GM12878 (cell line): ENCODE results near the gene TUBGCP2. TPM values are rescaled to one million over a fixed set of nuclear protein-coding genes. Genes with fewer than 3 reads are reported as not detected.

ENCODE experiments used
- ATAC-seq: fragments of 200-7000 bp; cut with Tn5 transposase; 3 replicates; pipeline ENCODE4 v1.9.1; 2020; ENCODE audit warnings: mild to moderate bottlenecking, moderate library complexity
- BruUV-seq: library from RNA; stranded (reverse); fragments of 400-500 nt; replicated peaks from 2 replicates; lab custom pipeline; 2021; lab: Mats Ljungman, UMichigan
- CTCF ChIA-PET: fragments of 300-600 bp; sonication (Branson Sonifier 250); formaldehyde crosslinking; extraction: SDS; loops from one replicate; lab custom pipeline; 2021; ENCODE audit warnings: inconsistent platforms; lab: Yijun Ruan, JAX
- POLR2A ChIA-PET: fragments of 350-600 bp; formaldehyde crosslinking; extraction: SDS; loops from one replicate; lab custom pipeline; 2021; ENCODE audit warnings: inconsistent platforms; lab: Charles Lee
- RAD21 ChIA-PET: fragments of 300-600 bp; sonication (Branson Sonifier 250); formaldehyde crosslinking; loops from one replicate; lab custom pipeline; 2023; ENCODE audit warnings: antibody characterized with exemption; ENCODE audit not compliant: unreplicated experiment; lab: Charles Lee
- SMC1A ChIA-PET: fragments of 300-600 bp; sonication (Branson Sonifier 250); formaldehyde crosslinking; loops from one replicate; lab custom pipeline; 2023; ENCODE audit not compliant: unreplicated experiment, uncharacterized antibody; lab: Charles Lee
- DNase-seq: peaks from one replicate; pipeline ENCODE4 v3.0.0-alpha.2; 2011; ENCODE audit warnings: low read depth, low spot score
- FAIRE-seq: peaks from 3 replicates; lab custom pipeline; 2011; peaks lifted over from hg19 to GRCh38; lab: Jason Lieb, UNC
- H2AFZ ChIP-seq: 2 replicates; pipeline ENCODE4 v1.6.0; 2011; ENCODE audit warnings: low read depth, low read length, control low read depth; ENCODE audit not compliant: control insufficient read depth
- H3K27ac ChIP-seq: 2 replicates; pipeline ENCODE4 v1.5.1; 2011; ENCODE audit warnings: control low read depth; ENCODE audit not compliant: control insufficient read depth, insufficient read depth
- H3K27me3 ChIP-seq, 2 experiments: replicated peaks in 1 of 2; 2 replicates each; pipeline versions ENCODE4 v1.6.0 to v1.6.1; 2011; ENCODE audit warnings: low read length in 1 of 2; ENCODE audit not compliant: control insufficient read depth in 2 of 2, insufficient read depth in 2 of 2
- H3K36me3 ChIP-seq, 2 experiments: 2 replicates each; pipeline ENCODE4 v1.5.1; 2011; ENCODE audit warnings: low read length in 1 of 2; ENCODE audit not compliant: control insufficient read depth in 2 of 2, insufficient read depth in 2 of 2
- H3K4me1 ChIP-seq: 2 replicates; pipeline ENCODE4 v1.6.1; 2011; ENCODE audit warnings: mild to moderate bottlenecking, low read length, moderate library complexity, mixed read lengths; ENCODE audit not compliant: control insufficient read depth, insufficient read depth
- H3K4me2 ChIP-seq: 2 replicates; pipeline ENCODE4 v1.6.0; 2011; ENCODE audit warnings: control low read depth; ENCODE audit not compliant: control insufficient read depth, insufficient read depth
- H3K4me3 ChIP-seq: fragments of 200-600 bp; sonication (generic); 2 replicates; pipeline ENCODE4 v1.5.1; 2016
- H3K79me2 ChIP-seq: 2 replicates; pipeline ENCODE4 v1.6.0; 2011; ENCODE audit warnings: low read length; ENCODE audit not compliant: control insufficient read depth, insufficient read depth
- H3K9ac ChIP-seq: 2 replicates; pipeline ENCODE4 v1.8.0; 2011; ENCODE audit warnings: low read length, control low read depth, mixed read lengths; ENCODE audit not compliant: control insufficient read depth, insufficient read depth
- H3K9me3 ChIP-seq: replicated peaks from 3 replicates; pipeline ENCODE4 v1.5.1; 2011; ENCODE audit warnings: mild to moderate bottlenecking, low read length; ENCODE audit not compliant: control insufficient read depth, insufficient read depth
- H4K20me1 ChIP-seq: 2 replicates; pipeline ENCODE4 v1.6.0; 2011; ENCODE audit not compliant: control insufficient read depth, insufficient read depth
- CREB1 ChIP-seq: IDR thresholded peaks from 2 replicates; pipeline ENCODE4 v1.6.1; 2012; ENCODE audit warnings: low read depth, mild to moderate bottlenecking, inconsistent platforms
- EP300 ChIP-seq, 2 experiments: fragments of 150-350 bp in 1 of 2; IDR thresholded peaks; 2 replicates each; pipeline ENCODE4 v1.6.1; 2011 to 2012; ENCODE audit warnings: low read depth in 2 of 2, low read length in 2 of 2, borderline replicate concordance in 1 of 2, improper control_type of control experiment in 1 of 2, inconsistent platforms in 1 of 2; ENCODE audit not compliant: control insufficient read depth in 1 of 2
- MEF2B ChIP-seq: fragments of 450-650 bp; IDR thresholded peaks from 2 replicates; pipeline ENCODE4 v1.6.1; 2018; ENCODE audit warnings: mild to moderate bottlenecking, moderate library complexity; ENCODE audit not compliant: partially characterized antibody, poor library complexity, severe bottlenecking
- MYB ChIP-seq: fragments of 150-350 bp; IDR thresholded peaks from 2 replicates; pipeline ENCODE4 v1.6.1; 2014; ENCODE audit warnings: mild to moderate bottlenecking, low read depth, low read length, borderline replicate concordance
- PAX8 ChIP-seq: fragments of 450-650 bp; IDR thresholded peaks from 2 replicates; pipeline ENCODE4 v1.6.1; 2017; ENCODE audit warnings: mild to moderate bottlenecking, moderate library complexity
- POLR2AphosphoS5 ChIP-seq: IDR thresholded peaks from 2 replicates; pipeline ENCODE4 v1.6.1; 2011; ENCODE audit warnings: mild to moderate bottlenecking, low read length, inconsistent platforms
- RUNX3 ChIP-seq: IDR thresholded peaks from 2 replicates; pipeline ENCODE4 v1.6.1; 2012; ENCODE audit warnings: low read length, inconsistent platforms
- SMARCA5 ChIP-seq: fragments of 450-650 bp; IDR thresholded peaks from 2 replicates; pipeline ENCODE4 v1.6.1; 2017; ENCODE audit warnings: mild to moderate bottlenecking
- STAT3 ChIP-seq: IDR thresholded peaks from 2 replicates; pipeline ENCODE4 v1.6.1; 2011; ENCODE audit warnings: low read depth, low read length, improper control_type of control experiment
- SUZ12 ChIP-seq: fragments of 200-600 bp; sonication (generic); IDR thresholded peaks from one replicate; pipeline ENCODE4 v1.6.1; 2018; ENCODE audit warnings: antibody characterized with exemption, mild to moderate bottlenecking; ENCODE audit not compliant: unreplicated experiment
- TCF12 ChIP-seq: IDR thresholded peaks from 2 replicates; pipeline ENCODE4 v1.6.1; 2011; ENCODE audit warnings: low read depth, mild to moderate bottlenecking, low read length
- ZNF207 ChIP-seq: fragments of 450-650 bp; IDR thresholded peaks from 2 replicates; pipeline ENCODE4 v1.6.1; 2014; ENCODE audit warnings: antibody characterized with exemption, mild to moderate bottlenecking, borderline replicate concordance
- WGBS: methylation state at CpG from one replicate; pipeline ENCODE4 v1.1.6; 2016; ENCODE audit warnings: low lambda C conversion rate; ENCODE audit not compliant: insufficient replicate concordance, insufficient coverage; ENCODE audit errors: missing lambda C conversion rate; 5-methylcytosine and 5-hydroxymethylcytosine counted together
- in situ Hi-C: fragments of 300-500 bp; cut with MboI; formaldehyde crosslinking; loops from 9 replicates; pipeline ENCODE4 v1.14.3; 2018; ENCODE audit warnings: mixed read lengths
- intact Hi-C: fragments of 100-400 bp; cut with micrococcal nuclease; formaldehyde crosslinking; loops from one replicate; pipeline ENCODE4 v1.14.2; 2022; ENCODE audit not compliant: unreplicated experiment
- polyA plus RNA-seq, 11 experiments: library from polyadenylated mRNA; depleted of rRNA in 4 of 11; unstranded in 6 of 11; stranded (reverse) in 5 of 11; fragments of >200 nt; fragmentation: Nextera tagmentation in 4 of 11; fragmentation: Illumina TruSeq in 1 of 11; extraction: Ambion mirVana in 4 of 11; extraction: Trizol in 1 of 11; gene quantifications; 1 replicate in 1 of 11; 2 replicates in 10 of 11; pipeline versions ENCODE4 v1.2.1 to v1.2.3, GENCODE V29; 2011 to 2016; ENCODE audit warnings: inconsistent platforms in 2 of 11, missing spikeins in 2 of 11, low read depth in 1 of 11
- total RNA-seq, 4 experiments: library from RNA; depleted of rRNA in 3 of 4; stranded (reverse); fragments of >200 nt in 3 of 4; fragmentation: Illumina TruSeq in 1 of 4; extraction: Trizol in 1 of 4; gene quantifications; 2 replicates each; pipeline versions ENCODE4 v1.2.1 to v1.2.3, GENCODE V29; 2013 to 2021
- TF ChIP-seq, protein P1 (sequence below), 3 experiments: IDR thresholded peaks in 2 of 3; conservative IDR thresholded peaks in 1 of 3; 2 replicates each; pipeline ENCODE4 v1.5.1; 2011; ENCODE audit warnings: low read depth in 3 of 3, low read length in 3 of 3, mild to moderate bottlenecking in 3 of 3, control low read depth in 2 of 3, moderate library complexity in 2 of 3, inconsistent platforms in 1 of 3, mixed read lengths in 1 of 3; ENCODE audit not compliant: control insufficient read depth in 2 of 3, insufficient read depth in 1 of 3; ENCODE audit errors: extremely low read depth in 1 of 3
- TF ChIP-seq, protein P2 (sequence below): IDR thresholded peaks from 2 replicates; pipeline ENCODE4 v1.6.1; 2011; ENCODE audit warnings: low read depth, mild to moderate bottlenecking, low read length, moderate library complexity, borderline replicate concordance; ENCODE audit errors: extremely low read depth
- TF ChIP-seq, protein P3 (sequence below): fragments of 450-650 bp; IDR thresholded peaks from 2 replicates; pipeline ENCODE4 v1.6.1; 2017; ENCODE audit warnings: antibody characterized with exemption, mild to moderate bottlenecking, moderate library complexity
- TF ChIP-seq, protein P4 (sequence below): fragments of 450-650 bp; IDR thresholded peaks from 2 replicates; pipeline ENCODE4 v1.6.1; 2017; ENCODE audit warnings: mild to moderate bottlenecking
- TF ChIP-seq, protein P5 (sequence below): fragments of 150-350 bp; IDR thresholded peaks from 2 replicates; pipeline ENCODE4 v1.6.1; 2014; ENCODE audit warnings: mild to moderate bottlenecking, low read depth, low read length

Gene TUBGCP2
- total and polyA plus RNA-seq, 10 of the 15 experiments (the other 5 are each of a cell fraction or from before 2014, with no cell fraction given), result 4.8 to 47.1 (median 34.7) TPM

DNA sequence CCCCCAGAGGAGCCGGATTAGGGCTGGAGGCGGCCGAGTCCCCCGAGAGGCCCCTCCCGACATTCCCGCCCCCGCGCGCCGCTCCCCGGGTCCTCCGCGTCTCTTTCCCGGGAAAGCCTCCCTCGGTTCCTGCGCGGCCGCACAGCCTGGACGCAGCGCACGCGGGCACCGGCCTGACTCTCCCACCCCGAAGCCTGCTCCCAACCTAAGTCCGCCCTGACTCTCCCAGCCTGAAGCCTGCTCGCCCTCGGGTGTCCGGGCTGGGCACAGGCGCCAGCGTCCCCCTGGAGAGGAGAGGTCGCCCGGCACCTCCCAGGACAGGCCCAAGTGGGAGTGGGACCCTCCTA lies 71.5 kb downstream of the TUBGCP2 start:
- peaks cover 13% of the 10 kb centered on the region for H3K4me1 ChIP-seq
- intact Hi-C loops, result no loop called here
- no peak for FAIRE-seq
- TF ChIP-seq, protein P1, sequence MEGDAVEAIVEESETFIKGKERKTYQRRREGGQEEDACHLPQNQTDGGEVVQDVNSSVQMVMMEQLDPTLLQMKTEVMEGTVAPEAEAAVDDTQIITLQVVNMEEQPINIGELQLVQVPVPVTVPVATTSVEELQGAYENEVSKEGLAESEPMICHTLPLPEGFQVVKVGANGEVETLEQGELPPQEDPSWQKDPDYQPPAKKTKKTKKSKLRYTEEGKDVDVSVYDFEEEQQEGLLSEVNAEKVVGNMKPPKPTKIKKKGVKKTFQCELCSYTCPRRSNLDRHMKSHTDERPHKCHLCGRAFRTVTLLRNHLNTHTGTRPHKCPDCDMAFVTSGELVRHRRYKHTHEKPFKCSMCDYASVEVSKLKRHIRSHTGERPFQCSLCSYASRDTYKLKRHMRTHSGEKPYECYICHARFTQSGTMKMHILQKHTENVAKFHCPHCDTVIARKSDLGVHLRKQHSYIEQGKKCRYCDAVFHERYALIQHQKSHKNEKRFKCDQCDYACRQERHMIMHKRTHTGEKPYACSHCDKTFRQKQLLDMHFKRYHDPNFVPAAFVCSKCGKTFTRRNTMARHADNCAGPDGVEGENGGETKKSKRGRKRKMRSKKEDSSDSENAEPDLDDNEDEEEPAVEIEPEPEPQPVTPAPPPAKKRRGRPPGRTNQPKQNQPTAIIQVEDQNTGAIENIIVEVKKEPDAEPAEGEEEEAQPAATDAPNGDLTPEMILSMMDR (IDR thresholded peaks at IDR 0.05 in 2 of 3, conservative IDR thresholded peaks at IDR 0.05 in 1 of 3; ENCODE audit: control insufficient read depth in 2 of 3, extremely low read depth in 1 of 3, insufficient read depth in 1 of 3, low read depth in 3 of 3, low read length in 3 of 3), result no peak
- TF ChIP-seq, protein P2, sequence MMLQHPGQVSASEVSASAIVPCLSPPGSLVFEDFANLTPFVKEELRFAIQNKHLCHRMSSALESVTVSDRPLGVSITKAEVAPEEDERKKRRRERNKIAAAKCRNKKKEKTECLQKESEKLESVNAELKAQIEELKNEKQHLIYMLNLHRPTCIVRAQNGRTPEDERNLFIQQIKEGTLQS, result no peak
- TF ChIP-seq, protein P3, sequence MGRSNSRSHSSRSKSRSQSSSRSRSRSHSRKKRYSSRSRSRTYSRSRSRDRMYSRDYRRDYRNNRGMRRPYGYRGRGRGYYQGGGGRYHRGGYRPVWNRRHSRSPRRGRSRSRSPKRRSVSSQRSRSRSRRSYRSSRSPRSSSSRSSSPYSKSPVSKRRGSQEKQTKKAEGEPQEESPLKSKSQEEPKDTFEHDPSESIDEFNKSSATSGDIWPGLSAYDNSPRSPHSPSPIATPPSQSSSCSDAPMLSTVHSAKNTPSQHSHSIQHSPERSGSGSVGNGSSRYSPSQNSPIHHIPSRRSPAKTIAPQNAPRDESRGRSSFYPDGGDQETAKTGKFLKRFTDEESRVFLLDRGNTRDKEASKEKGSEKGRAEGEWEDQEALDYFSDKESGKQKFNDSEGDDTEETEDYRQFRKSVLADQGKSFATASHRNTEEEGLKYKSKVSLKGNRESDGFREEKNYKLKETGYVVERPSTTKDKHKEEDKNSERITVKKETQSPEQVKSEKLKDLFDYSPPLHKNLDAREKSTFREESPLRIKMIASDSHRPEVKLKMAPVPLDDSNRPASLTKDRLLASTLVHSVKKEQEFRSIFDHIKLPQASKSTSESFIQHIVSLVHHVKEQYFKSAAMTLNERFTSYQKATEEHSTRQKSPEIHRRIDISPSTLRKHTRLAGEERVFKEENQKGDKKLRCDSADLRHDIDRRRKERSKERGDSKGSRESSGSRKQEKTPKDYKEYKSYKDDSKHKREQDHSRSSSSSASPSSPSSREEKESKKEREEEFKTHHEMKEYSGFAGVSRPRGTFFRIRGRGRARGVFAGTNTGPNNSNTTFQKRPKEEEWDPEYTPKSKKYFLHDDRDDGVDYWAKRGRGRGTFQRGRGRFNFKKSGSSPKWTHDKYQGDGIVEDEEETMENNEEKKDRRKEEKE, result no peak
- no peak for TF ChIP-seq SMARCA5
- no peak for TF ChIP-seq MYB
- TF ChIP-seq MEF2B, result no peak
- no peak for TF ChIP-seq PAX8
- TF ChIP-seq, protein P4, sequence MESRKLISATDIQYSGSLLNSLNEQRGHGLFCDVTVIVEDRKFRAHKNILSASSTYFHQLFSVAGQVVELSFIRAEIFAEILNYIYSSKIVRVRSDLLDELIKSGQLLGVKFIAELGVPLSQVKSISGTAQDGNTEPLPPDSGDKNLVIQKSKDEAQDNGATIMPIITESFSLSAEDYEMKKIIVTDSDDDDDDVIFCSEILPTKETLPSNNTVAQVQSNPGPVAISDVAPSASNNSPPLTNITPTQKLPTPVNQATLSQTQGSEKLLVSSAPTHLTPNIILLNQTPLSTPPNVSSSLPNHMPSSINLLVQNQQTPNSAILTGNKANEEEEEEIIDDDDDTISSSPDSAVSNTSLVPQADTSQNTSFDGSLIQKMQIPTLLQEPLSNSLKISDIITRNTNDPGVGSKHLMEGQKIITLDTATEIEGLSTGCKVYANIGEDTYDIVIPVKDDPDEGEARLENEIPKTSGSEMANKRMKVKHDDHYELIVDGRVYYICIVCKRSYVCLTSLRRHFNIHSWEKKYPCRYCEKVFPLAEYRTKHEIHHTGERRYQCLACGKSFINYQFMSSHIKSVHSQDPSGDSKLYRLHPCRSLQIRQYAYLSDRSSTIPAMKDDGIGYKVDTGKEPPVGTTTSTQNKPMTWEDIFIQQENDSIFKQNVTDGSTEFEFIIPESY, result no peak
- TF ChIP-seq CREB1, result no peak
- no peak for TF ChIP-seq TCF12
- no peak for TF ChIP-seq EP300 (IDR thresholded peaks at IDR 0.05; ENCODE audit: borderline replicate concordance in 1 of 2, control insufficient read depth in 1 of 2, low read depth in 2 of 2, low read length in 2 of 2)
- no peak for TF ChIP-seq RUNX3
- TF ChIP-seq ZNF207, result no peak
- no peak for TF ChIP-seq SUZ12
- no peak for TF ChIP-seq POLR2AphosphoS5
- TF ChIP-seq STAT3, result no peak
- TF ChIP-seq, protein P5, sequence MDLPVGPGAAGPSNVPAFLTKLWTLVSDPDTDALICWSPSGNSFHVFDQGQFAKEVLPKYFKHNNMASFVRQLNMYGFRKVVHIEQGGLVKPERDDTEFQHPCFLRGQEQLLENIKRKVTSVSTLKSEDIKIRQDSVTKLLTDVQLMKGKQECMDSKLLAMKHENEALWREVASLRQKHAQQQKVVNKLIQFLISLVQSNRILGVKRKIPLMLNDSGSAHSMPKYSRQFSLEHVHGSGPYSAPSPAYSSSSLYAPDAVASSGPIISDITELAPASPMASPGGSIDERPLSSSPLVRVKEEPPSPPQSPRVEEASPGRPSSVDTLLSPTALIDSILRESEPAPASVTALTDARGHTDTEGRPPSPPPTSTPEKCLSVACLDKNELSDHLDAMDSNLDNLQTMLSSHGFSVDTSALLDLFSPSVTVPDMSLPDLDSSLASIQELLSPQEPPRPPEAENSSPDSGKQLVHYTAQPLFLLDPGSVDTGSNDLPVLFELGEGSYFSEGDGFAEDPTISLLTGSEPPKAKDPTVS, result no peak

More for the DNA sequence above, 71.5 kb downstream of the TUBGCP2 start:
- no peak overlapping the region for H3K4me2 ChIP-seq
- no peaks in the 10 kb centered on the region for H3K9me3 ChIP-seq
- H3K27ac ChIP-seq, result no peak overlapping the region
- H3K36me3 ChIP-seq, result no peaks in the 10 kb centered on the region
- H2AFZ ChIP-seq, result no peak overlapping the region
- ChIA-PET CTCF (no interaction called here), POLR2A (no interaction called here), RAD21 (no interaction called here), SMC1A (no interaction called here)
- no peak overlapping the region for H3K9ac ChIP-seq
- peaks cover 0 to 1% of the 10 kb centered on the region in 2 experiments; a peak in 3 of 4 replicates for H3K27me3 ChIP-seq
- 45% methylated on average over 20 of the region's 32 CpGs for WGBS
- ATAC-seq (no peak), DNase-seq (no peak)
- BruUV-seq, result no TSS peak
- no peaks in the 10 kb centered on the region for H3K79me2 ChIP-seq
- no peak overlapping the region for H3K4me3 ChIP-seq
- in situ Hi-C loops, result no loop called here
- no peaks in the 10 kb centered on the region for H4K20me1 ChIP-seq
